GM19452 (cell line): ENCODE measurements around the gene SLC44A3.

Experiments used
- ATAC-seq: cut with Tn5 transposase; IDR thresholded peaks from one replicate; pipeline ENCODE4 v1.9.1; 2021; ENCODE audit not compliant: unreplicated experiment

The SLC44A3 gene

GRCh38 chr1:94819945-94820746 lies at the start of gene SLC44A3:
TSS of gene SLC44A3 (plus strand) at chr1:94820357. CDS start at chr1:94820452, 95 bp downstream.
- no peak for ATAC-seq

- no peak for ATAC-seq
These were observed 47.9 kb upstream of the SLC44A3 start for GRCh38 chr1:94772230-94772641.

- ATAC-seq, result no peak
These were observed 47.3 kb upstream of the SLC44A3 start for GRCh38 chr1:94772845-94773244.

- no peak for ATAC-seq
These were observed 46.8 kb upstream of the SLC44A3 start for GRCh38 chr1:94773296-94773809.

GRCh38 chr1:94773931-94774422 lies 46.2 kb upstream of the SLC44A3 start:
- no peak for ATAC-seq

GRCh38 chr1:94776474-94776873 lies 43.7 kb upstream of the SLC44A3 start:
- ATAC-seq, result no peak

GRCh38 chr1:94777281-94777680 lies 42.9 kb upstream of the SLC44A3 start:
- no peak for ATAC-seq

GRCh38 chr1:94778808-94779207 lies 41.3 kb upstream of the SLC44A3 start:
- no peak for ATAC-seq

- ATAC-seq, result no peak
These were observed 36.6 kb upstream of the SLC44A3 start for GRCh38 chr1:94783342-94784189.

- no peak for ATAC-seq
These were observed 36.0 kb upstream of the SLC44A3 start for GRCh38 chr1:94784190-94784515.

GRCh38 chr1:94787691-94788090 lies 32.5 kb upstream of the SLC44A3 start:
- no peak for ATAC-seq

GRCh38 chr1:94790246-94790645 lies 29.9 kb upstream of the SLC44A3 start:
- ATAC-seq, result no peak

GRCh38 chr1:94790670-94791069 lies 29.5 kb upstream of the SLC44A3 start:
- ATAC-seq, result no peak

- peak; percentile 97 for ATAC-seq
These were observed 27.5 kb upstream of the SLC44A3 start for GRCh38 chr1:94792473-94793295.

GRCh38 chr1:94793296-94793656 lies 26.9 kb upstream of the SLC44A3 start:
- ATAC-seq, result no peak

- no peak for ATAC-seq
These were observed 24.7 kb upstream of the SLC44A3 start for GRCh38 chr1:94795434-94795833.

- no peak for ATAC-seq
These were observed 23.9 kb upstream of the SLC44A3 start for GRCh38 chr1:94796266-94796665.

- no peak for ATAC-seq
These were observed 22.9 kb upstream of the SLC44A3 start for GRCh38 chr1:94797291-94797690.

GRCh38 chr1:94798054-94798453 lies 22.1 kb upstream of the SLC44A3 start:
- ATAC-seq, result no peak

GRCh38 chr1:94798462-94798861 lies 21.7 kb upstream of the SLC44A3 start:
- ATAC-seq, result no peak

- no peak for ATAC-seq
These were observed 21.0 kb upstream of the SLC44A3 start for GRCh38 chr1:94799206-94799605.
